AG09309 (cell line): ENCODE results near the gene PLS1.
A peak's percentile ranks its signal among the peaks of the same experiment; 100 is the strongest.
"Not testable (repeated sequence)": the region's sequence is repeated elsewhere in the genome, so short reads cannot be mapped to it uniquely, and the experiment has no call there.

Experiments used
- DNase-seq: peaks from one replicate; pipeline ENCODE4 v3.0.0-alpha.2; 2010; ENCODE audit warnings: low read depth
- H3K4me3 ChIP-seq: 2 replicates; pipeline ENCODE4 v1.5.1; 2011; ENCODE audit warnings: mild to moderate bottlenecking, low read depth, low read length, moderate library complexity; ENCODE audit not compliant: control insufficient read depth
- CTCF ChIP-seq: IDR thresholded peaks from 2 replicates; pipeline ENCODE4 v1.5.1; 2011; ENCODE audit warnings: mild to moderate bottlenecking, low read depth, low read length, inconsistent platforms; ENCODE audit not compliant: insufficient read depth, control insufficient read depth; ENCODE audit errors: missing control alignments

PLS1 gene

DNA sequence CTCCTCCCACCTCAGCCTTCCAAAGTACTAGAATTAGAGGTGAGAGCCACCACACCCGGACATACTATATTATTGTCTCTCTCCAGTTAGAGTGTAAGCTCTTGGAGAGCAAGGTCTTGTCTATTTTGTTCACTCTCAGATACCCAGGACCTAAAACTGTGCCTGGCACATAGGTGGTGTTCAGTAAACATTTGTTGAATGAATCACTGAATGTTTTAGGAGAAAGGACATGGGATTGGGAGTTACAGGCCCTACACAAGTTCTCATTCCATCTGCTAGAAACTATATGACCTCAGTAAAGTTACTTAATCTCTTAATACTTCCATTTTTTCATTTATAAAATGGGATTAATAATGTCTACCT, 16.2 kb upstream of the PLS1 start:
- TF ChIP-seq CTCF: no peak
- H3K4me3 ChIP-seq: no peak overlapping the region
- no peak for DNase-seq

GRCh38 chr3:142581070-142581469, 15.1 kb upstream of the PLS1 start:
- H3K4me3 ChIP-seq, DNase-seq: not testable (repeated sequence)

DNA sequence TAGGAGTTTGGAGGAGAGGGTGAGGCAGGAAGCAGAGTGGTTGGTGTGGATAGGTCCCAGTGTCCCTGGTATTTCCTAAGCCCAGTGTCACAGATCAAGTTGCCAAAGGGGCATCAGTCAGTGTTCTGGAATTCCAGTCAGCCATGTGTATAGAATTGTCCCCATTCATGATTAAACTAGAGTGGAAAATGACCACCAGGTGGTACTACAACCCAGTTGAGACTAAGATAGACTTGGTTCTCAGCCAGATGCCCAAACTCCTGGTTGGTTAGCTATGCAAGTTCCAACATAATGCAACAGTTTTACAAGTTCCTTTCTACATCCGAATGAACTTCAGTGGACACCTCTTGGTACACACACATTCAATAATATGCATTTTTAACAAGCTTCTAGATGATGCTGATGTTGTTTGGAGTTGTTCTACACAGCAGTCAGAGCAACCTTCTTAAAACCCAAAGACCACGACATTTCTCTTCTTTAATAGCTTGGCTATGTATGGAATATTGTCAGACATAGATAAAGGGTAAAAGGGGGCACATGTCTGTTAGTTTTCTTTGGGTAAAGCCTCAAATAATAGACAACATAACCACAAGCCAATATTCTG, 9.3 kb upstream of the PLS1 start:
- DNase-seq: peak; percentile 67
- peak; percentile 64 for TF ChIP-seq CTCF
- H3K4me3 ChIP-seq: no peak overlapping the region

- DNase-seq: no peak
- no peak for TF ChIP-seq CTCF
- no peak overlapping the region for H3K4me3 ChIP-seq
Measured at GRCh38 chr3:142588703-142589102, 7.5 kb upstream of the PLS1 start.

DNA sequence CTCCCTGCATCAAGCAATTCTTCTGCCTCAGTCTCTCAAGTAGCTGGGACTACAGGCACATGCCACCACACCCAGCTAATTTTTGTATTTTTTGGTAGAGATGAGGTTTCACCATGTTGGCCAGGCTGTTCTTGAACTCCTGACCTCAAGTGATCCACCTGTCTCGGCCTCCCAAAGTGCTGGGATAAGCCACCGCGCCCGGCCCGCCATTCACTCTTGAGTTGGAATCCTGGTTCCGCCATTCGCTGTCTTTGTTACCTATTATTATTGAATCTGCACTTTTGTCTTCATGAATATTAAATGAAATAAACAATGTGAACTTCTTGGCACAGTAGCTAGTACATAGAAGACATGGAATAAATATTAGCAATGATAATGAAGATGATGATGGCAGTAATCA, 3.9 kb upstream of the PLS1 start:
- not testable (repeated sequence) for H3K4me3 ChIP-seq, DNase-seq

DNA sequence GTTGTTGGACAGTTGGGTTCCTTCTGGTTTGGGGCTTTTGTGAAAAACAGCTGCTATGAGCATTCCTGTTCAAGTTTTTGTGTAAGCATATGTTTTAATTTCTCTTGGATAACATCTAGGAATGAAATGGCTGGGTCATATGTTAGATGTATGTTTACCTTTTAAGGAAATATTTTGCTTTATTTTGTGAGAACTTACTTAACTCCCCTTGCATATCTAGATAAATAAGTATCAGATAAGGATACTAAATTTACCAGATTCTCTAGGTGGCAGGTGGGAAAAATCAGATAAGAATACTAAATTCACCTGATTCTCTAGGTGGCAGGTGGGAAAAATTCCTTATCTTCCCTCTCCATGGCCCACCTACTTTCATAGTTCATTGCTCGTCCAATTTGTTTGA, 1.1 kb upstream of the PLS1 start:
- DNase-seq: no peak
- TF ChIP-seq CTCF: no peak
- no peak overlapping the region for H3K4me3 ChIP-seq

- DNase-seq: peak; percentile 28
- peak overlapping the region; percentile 97 for H3K4me3 ChIP-seq
- TF ChIP-seq CTCF: no peak
Measured at GRCh38 chr3:142595581-142595950, 627 bp upstream of the PLS1 start.

- no peak for TF ChIP-seq CTCF
- DNase-seq: no peak
- H3K4me3 ChIP-seq: peak overlapping the region; percentile 97
Measured at GRCh38 chr3:142596726-142597088, 514 bp downstream of the PLS1 start.
